ENCODE data around the gene PLEKHH2. TPM values are rescaled to one million over a fixed set of nuclear protein-coding genes. Genes with fewer than 3 reads are reported as not detected.

PLEKHH2 gene
- total RNA-seq, result under 0.01 and 0.25 TPM in 2 replicates

DNA sequence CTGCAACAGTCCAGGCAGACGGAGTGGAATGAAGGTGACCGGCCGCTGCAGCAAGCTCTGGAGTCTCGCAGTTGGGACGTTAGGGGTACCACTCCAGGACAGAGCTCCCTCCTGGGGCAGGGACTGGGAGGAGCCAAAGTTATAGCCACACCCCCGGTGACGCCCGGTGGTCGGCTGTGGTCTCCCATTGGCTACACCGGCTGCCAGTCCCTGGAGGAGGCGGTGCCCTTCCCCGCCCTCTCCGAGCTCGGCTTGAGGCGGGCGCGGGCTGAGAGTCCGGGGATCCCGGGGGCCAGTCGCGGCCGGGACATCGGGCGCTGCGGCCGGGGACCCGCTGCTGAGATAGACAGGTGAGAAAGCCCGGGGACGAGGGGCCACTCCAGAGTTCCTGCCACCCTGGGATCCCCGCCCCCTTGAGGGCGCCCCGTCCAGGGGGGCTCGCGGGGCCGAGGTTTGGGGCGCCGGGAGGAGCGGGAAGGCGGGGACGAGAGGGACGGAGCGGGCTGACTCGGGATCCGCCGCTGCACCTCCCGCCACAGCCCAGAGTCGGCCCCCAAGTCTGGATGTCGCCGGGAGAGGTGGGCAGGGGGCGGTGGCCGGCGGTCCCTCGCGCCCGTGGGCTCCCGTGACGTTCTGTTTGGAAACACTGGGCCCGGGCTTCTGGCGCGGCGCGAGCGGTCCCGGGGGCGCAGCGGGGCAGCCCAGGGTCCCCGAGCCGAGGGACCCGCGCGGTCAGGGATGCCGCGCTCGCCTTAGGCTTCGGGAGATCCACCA is at the start of gene PLEKHH2:
TSS of gene PLEKHH2 (plus strand) at position 231 of the 774 bp plus-strand sequence. CDS start 7,414 bp downstream, outside the sequence.

DNA sequence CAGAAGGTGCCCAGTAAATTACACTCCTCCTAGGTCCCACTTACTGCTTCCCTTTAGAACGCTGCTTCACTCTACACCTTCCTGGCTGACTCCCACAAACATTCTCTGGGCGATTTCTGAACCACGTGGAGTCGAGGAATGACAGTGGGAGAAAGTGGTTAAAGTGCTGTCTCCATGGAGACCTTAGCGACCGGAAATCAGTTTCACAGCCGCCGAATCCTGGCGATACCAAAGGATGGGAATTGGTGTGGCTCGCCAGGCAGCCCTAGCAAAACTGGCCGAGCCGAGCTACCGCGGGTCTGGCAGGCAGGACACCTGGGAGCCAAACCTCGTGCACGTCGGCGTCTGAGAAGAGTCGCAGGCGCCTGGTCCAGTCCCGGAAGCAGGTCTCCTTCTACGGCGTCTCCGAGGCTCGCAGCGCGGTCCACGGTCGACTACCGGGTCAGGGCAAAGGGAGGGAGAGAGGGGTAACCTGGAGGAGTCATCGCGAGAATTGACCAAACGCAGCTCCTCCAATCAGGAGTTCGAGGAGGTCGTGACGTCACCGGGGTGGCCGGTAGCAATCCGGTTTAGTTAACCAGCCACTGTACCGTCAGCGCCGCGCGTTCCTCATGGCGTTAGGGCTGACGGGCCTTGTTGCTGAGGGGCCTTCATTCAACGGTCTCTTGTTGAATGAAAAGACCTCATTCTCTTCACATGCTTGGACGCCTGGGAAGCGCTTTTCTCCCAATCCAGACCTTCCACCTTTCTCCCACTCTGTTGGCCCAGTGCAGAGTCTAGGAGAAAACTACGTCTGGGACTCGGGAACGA is 41.3 kb upstream of the PLEKHH2 start, which contains the start of gene THADA:
TSS of gene THADA (minus strand) at position 436 of the 810 bp plus-strand sequence. CDS start 3,646 bp downstream, outside the sequence.

DNA sequence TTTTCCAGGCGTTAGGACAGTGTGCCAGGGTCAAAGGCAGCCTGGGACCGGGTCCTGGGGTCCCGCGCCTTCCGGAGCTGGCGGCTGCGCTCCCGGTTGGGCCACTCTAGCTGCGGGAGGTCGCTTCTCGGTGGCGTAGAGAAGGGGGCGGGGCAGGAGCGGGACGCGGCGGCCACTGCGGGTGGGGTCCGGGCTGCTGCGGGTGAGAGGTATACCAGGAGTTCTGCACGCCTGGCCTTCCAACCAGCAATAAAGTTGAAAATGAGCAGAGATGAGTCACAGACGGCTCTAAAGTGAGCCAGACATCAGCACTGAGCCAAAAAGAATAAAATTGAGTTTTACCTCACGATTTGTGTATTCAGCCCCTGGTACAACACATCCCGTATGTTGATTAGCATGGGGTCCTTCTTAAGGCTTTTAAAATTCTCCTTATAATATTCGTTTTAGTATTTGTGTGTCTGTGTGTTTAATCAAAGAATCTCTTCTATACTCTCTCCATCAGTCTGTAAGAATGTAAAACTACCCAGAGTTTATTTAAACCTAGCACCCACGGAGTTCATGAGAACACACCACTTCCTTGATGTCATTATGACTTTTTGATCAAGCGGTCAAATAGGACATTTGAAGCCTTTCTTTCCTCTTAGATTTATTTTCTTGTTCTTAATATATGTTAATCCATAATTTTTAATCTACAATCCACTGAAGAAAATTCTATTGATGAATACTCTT is 39.4 kb downstream of the PLEKHH2 start, which contains the start of gene C1GALT1C1L:
TSS of gene C1GALT1C1L (minus strand) at position 108 of the 729 bp plus-strand sequence. CDS start at position 1, 107 bp downstream.

DNA sequence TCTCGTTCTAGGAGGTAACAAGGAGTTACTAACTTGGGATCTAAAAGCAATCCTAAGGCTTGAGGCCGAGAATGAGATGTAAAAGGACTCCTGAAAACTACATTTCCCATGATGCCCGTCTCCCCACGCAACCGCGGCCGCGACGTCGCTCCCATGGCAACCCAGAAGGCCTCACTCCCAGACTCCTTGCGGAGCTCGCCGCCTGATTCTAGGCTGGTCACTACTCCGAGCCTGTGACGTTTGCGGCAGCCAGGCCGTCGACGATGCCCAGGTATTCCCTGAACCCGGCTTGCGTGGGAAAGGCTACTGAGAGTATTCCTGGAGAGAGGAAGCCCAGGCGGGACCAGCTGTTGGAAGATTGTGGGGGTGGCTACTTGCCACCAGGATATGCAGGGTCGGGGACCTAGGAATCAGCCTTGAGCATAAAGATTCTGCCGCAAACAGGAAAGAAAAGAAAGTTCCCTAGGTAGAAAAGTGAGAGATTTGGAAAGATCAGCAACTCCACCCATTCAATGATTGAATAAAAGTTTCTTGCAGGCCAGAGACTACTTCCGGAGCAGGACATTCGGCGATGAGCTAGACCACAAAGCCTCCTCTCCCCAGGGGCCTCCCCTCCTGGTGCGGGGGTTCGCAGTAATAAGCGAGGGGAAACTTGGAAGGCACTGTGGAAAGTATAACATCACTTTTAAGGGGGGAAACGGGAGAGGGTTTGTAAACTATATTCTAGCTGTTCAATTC is 137.0 kb downstream of the PLEKHH2 start, which contains the start of gene DYNC2LI1:
TSS of gene DYNC2LI1 (plus strand) at position 164 of the 738 bp plus-strand sequence. CDS start at position 264, 100 bp downstream.

Other genes starting within 250 kb of the PLEKHH2 start
- gene THADA, start 41.2 kb upstream of the PLEKHH2 start, total RNA-seq, result 16.2 and 44.9 TPM in 2 replicates
- gene C1GALT1C1L, start 39.2 kb downstream of the PLEKHH2 start, total RNA-seq, result 0.13 TPM in 1 of 2 replicates, not detected in the other
- gene DYNC2LI1, start 136.8 kb downstream of the PLEKHH2 start, total RNA-seq, result 6.0 and 10.5 TPM in 2 replicates
- not detected in 2 replicates for gene ABCG5, start 201.6 kb downstream of the PLEKHH2 start, total RNA-seq
- not detected in 2 replicates for gene ABCG8, start 201.7 kb downstream of the PLEKHH2 start, total RNA-seq

All from bladder microvascular endothelial cell (primary cell).